GM20431 (cell line): Measurements from ENCODE around the gene RHOT1.
"Not testable (repeated sequence)": the region's sequence is repeated elsewhere in the genome, so short reads cannot be mapped to it uniquely, and the experiment has no call there.

Experiments used
- in situ Hi-C: fragments of 300-500 bp; cut with MseI, MboI; formaldehyde crosslinking; loops from one replicate; pipeline ENCODE4 v1.15.0; 2020; ENCODE audit warnings: low sequenced_read_pairs; ENCODE audit not compliant: unreplicated experiment

Gene RHOT1

DNA sequence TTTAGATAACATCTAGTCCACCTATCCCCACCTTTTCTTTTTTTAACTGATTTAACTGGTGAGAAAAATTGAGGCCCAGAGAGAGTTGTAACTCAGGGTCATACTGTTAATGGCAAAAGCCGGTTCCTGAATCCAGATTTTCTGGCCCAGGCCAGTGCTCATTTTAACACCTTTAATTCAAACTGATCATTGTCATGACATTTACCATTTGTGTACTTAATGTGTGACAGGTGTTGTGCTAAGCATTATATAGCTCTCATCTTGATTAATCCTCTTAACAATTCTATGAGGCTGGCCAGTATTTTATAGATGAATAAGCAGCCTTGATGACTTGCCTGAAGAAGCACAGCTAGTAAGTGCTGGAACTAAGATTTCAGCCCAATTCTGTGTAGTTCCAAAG is 14.4 kb downstream of the RHOT1 start:
- in situ Hi-C loops = no loop called here

DNA sequence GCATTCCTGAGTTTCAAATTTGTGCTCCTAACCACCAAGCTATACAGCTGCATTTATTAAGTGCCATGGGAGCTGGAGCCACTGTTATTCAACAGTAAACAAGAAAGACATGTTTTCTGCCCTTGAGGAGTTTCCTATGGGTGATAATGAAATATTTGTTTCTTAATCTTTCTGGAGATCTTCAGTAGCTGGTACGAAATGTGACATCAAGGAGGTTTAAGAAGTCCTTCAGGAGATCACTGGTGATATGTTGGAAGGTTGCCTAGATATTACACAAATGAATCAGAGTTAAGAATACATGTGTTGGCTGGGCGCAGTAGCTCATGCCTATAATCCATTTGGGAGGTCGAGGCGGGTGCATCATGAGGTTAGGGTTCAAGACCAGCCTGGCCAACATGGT is 14.9 kb downstream of the RHOT1 start:
- in situ Hi-C loops = no loop called here

DNA sequence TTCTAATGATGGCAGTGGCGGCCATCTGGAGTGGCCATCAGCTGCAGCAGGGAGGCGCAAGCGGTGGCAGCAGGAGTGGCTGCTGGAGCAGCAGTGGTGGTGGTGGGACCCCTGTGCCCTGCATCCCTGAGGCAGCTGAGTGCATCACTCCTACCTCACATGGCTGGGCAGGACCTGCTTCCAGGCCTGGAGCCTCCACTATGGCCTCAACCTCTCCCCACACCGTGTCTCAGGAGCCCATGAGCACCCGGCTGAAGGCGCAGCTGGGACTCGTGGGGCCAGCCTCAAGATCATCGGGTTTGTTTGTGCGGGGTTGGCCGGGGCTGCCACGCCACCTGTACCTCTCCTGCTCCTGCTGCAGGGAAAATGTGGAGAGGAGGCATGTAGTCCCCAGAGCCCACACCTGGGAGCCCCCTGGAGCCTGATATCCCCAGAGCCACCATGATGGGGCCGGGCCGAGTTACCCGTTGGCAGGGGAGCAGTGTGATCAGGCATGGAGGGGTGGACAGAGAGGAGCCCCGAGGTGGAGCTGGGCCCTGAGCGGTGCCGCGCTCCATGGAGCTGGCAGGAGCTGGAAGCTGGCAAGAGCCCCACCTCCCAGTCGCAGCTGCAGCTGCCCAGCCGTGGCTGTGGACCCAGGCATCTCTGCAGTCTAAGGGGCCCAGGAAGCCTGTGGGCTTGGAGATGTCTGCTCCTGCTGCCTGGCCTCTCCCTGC is 16.7 kb downstream of the RHOT1 start:
- in situ Hi-C loops = no loop called here

DNA sequence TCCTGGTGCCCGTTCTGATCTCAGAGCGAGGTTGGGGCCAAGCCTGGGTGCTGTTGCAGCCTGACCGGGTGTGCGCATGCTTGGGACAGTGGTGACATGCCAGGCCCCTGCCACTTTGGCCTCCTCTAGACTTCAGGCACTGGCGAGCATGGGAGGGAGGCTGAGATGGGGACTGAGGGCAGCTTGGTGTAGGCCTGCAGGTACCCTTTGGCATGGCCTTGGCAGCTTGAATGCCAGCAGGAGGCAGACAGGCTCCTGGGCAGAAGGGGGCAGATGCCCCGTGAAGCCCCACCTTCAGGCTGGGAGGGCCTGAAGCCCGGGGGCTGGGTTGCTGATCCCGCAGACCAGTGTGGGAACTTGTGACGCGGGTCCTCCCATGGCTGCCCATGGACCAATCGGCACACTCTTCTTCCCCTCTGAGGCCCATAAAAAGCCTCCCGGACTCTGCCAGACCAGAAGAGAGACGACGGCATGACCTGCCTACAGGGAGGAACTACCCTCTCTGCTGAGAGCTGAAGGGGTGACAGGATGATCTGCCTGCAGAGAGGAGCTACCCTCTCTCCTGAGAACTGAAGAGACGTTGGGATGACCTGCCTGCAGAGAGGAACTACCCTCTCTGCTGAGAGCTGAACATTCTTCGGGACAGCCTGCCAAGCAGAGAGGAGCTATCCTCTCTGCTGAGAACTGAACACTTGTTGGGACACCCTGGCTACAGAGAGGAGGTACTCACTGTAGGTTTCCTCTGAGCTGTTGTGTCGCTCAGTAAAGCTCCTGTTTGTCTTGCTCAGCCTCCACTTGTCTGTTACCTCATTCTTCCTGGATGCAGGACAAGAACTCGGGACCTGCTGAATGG is 17.5 kb downstream of the RHOT1 start:
- in situ Hi-C loops = no loop called here

DNA sequence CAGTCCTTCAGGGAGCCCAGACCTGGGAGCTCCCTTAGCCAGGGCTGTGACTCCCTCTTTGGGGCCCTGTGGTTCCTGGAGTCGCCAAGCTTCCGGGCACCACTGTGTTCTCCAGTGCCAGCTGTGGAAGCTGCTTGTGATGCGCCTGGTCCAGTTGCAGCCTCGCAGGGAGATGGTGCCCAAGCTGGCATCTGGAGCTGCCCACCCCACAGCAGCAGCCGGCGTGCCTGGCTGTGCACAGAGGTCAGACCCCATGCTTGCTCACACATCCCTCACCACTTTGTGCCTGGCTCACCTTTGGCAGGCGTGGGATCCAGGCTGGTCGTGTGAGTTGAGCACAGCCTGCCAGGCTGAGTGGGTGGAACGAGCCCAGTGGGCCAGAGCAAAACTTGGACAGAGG is 18.2 kb downstream of the RHOT1 start:
- in situ Hi-C loops = no loop called here

DNA sequence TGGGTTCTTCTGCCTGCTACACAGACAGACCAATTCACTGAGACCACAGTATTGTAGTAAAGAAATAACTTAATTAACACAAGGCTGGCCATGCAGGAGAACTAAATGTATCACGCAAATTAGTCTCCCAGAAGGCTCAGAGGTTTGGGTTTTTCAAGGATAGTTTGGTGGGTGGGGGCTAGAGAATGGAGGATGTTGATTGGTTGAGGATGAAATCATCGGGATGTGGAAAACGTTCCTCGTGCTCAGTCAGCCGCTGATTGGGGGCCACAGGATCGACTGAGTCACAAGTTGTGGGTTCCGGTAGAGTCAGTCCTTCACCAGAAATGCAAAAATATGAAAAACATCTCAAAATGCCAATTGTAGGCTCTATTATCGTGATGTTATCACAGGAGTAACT is 18.7 kb downstream of the RHOT1 start:
- in situ Hi-C loops = no loop called here

DNA sequence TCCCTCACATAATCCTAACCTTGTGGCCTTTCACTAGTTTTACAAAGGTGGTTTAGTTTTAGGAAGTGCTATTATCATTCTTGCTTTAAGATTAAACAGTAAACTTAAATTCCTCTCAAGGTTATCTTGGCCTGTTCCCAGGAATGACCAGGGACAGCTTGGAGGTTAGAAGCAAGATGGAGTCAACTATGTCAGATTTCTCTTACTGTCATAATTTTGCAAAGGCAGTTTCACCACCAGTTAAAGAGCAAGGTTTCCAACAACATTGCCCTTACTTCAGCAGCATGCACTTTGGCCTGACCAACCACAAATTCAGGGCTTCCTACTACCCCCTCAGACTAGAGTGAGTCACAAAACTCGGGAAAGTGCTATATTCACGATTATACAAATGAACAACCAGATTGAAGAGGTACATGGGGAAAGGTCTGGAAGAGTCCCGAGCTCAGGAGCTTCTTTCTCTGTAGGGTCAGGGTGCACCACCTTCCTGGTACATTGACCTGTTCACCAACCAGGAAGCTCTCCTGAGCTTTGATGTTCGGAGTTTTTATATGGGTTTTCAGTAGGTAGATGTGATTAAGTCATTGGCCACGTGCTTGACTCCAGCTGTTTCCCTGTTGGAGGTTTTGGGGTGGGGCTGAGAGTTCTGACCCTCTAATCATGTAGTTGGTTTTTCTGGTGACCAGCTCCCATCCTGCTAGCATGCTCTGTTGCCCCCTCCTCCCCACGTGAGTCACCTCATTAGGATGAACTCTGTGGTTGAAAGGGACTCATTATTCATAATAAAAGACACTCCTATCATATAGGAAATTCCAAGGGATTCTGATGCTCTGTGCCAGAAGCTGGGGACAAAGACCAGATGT is 19.4 kb downstream of the RHOT1 start:
- in situ Hi-C loops = no loop called here

DNA sequence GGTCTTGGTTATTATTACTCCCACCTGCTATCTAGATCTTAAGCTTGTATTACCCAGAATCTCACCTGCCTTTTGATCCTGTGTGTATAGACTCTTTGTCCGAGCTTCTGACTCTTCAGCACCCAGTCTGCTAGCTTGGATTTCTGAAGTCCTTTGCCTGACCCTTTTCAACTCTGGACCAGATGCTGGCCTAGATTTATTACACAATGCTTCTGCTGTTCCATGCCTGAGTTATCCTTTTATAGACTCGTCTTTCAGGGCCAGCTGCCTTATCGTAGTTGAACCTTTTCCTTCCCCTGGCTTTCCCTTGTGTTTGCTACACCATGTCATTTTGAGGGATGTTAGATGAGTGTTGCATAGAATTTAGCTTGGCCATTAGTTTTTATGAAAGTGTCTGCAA is 32.6 kb downstream of the RHOT1 start:
- in situ Hi-C loops = no loop called here

DNA sequence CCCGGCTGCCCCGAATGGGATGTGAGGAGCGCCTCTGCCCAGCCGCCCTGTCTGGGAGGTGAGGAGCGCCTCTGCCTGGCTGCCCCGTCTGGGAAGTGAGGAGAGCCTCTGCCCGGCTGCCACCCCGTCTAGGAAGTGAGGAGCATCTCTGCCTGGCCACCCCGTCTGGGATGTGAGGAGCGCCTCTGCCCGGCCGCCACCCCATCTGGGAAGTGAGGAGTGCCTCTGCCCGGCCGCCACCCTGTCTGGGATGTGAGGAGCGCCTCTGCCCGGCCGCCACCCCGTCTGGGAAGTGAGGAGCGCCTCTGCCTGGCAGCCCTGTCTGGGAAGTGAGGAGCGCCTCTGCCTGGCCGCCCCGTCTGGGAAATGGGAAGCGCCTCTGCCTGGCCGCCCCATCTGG is 36.4 kb downstream of the RHOT1 start:
- in situ Hi-C loops = not testable (repeated sequence)

DNA sequence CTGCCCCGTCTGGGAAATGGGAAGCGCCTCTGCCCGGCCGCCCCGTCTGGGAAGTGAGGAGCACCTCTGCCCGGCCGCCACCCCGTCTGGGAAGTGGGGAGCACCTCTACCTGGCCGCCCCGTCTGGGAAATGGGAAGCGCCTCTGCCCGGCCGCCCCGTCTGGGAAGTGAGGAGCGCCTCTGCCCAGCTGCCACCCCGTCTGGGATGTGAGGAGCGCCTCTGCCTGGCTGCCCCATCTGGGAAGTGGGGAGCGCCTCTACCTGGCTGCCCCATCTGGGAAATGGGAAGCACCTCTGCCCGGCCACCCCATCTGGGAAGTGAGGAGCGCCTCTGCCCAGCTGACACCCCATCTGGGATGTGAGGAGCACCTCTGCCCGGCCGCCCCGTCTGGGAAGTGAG is 36.8 kb downstream of the RHOT1 start:
- in situ Hi-C loops = not testable (repeated sequence)

DNA sequence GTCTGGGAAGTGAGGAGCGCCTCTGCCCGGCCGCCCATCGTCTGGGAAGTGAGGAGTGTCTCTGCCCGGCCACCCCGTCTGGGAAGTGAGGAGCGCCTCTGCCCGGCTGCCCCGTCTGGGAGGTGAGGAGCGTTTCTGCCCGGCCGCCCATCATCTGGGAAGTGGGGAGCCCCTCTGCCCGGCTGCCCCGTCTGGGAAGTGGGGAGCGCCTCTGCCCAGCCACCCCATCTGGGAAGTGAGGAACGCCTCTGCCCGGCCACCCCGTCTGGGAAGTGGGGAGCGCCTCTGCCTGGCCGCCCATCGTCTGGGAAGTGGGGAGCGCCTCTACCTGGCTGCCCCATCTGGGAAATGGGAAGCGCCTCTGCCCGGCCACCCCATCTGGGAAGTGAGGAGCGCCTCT is 37.2 kb downstream of the RHOT1 start:
- in situ Hi-C loops = not testable (repeated sequence)

DNA sequence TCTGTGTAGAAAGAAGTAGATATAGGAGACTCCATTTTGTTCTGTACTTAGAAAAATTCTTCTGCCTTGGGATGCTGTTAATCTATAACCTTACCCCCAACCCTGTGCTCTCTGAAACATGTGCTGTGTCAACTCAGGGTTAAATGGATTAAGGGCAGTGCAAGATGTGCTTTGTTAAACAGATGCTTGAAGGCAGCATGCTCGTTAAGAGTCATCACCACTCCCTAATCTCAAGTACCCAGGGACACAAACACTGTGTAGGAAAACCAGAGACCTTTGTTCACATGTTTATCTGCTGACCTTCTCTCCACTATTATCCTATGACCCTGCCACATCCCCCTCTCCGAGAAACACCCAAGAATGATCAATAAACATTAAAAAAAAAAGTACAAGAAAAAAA is 38.0 kb downstream of the RHOT1 start:
- in situ Hi-C loops = not testable (repeated sequence)

DNA sequence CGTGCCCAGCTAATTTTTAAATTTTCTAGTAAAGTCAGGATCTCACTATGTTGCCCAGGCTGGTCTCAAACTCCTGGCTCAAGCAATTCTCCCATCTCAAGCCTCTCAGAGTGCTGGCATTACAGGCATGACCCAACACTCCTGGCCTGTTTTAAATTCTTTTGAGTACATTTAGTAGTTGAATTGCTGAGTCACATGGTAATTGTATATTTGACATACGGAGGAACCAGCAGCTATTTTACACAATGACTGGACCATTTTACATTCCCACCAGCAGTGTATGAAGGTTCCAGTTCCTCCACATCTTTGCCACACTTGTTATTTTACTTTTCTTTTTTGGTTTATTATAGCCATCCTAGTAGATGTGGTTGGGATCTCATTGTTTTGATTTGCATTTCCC is 43.6 kb downstream of the RHOT1 start:
- in situ Hi-C loops = no loop called here

DNA sequence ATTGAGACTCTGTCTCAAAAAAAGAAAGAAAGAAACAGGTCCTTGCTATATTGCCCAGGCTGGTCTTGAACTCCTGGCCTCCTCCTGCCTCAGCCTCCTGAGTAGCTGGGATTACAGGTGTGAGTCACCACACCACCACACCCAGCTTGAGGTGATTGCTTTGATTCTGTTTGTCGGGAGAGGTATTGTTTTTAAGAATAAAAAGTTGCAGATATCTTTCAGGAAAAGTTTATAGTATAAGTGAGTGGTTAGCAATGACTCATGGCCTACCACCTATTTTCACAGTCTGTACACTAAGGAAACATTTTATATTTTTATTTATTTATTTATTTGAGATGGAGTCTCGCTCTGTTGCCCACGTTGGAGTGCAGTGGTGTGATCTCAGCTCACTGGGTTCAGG is 45.0 kb downstream of the RHOT1 start:
- in situ Hi-C loops = no loop called here

DNA sequence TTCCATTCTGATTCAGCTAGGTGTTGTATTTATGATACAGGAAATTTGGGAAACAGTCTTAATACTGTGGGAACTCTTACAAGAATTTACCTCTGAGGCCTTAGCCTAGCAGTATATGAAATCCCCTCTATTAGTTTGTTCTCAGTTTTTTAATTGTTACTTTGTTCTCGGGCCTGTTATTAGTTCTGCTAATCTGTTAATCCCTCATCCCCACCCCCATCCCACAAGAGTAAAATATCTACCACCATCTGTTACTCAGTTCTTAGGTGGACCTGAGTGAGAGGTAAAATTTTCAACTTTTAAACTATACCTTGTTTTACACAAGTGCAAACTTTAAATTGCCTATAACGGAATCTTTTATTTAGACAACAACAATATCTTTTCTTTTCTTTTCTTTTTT is 47.0 kb downstream of the RHOT1 start:
- in situ Hi-C loops = no loop called here

DNA sequence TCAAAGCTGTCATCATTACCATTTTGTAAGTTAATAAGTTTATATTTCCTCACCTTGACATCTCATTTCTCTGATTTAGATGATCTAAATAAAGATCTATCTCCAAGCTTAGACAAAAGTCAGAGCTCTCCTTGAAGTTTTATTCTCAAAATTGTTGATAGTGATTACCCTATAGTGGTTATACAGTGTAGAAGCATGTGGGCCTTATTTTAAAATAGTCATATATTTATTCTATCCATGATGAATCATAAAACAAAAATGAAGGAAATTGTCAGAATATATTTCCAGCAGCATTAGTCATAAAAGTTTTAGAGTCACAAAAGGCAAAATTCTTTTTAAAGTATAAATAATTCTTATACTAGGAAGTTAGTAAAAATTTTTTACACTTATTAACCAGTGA is 49.0 kb downstream of the RHOT1 start:
- in situ Hi-C loops = no loop called here

DNA sequence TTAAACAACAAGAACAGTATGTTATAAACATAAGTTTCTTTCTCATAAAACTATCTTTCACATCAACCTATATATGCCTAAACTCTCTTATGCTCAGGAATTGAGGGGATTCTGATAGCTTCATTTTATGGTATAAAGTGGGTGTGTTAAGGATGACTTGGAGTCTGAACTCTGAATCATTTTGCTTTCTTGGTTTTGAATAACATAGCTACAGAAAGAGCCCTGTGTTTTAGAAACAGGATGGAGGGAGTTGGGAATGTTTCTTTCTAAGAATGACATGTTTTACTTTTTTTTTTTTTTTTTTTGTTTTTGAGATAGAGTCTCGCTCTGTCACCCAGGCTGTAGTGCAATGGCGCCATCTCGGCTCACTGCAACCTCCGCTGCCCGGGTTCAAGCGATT is 50.1 kb downstream of the RHOT1 start:
- in situ Hi-C loops = no loop called here

DNA sequence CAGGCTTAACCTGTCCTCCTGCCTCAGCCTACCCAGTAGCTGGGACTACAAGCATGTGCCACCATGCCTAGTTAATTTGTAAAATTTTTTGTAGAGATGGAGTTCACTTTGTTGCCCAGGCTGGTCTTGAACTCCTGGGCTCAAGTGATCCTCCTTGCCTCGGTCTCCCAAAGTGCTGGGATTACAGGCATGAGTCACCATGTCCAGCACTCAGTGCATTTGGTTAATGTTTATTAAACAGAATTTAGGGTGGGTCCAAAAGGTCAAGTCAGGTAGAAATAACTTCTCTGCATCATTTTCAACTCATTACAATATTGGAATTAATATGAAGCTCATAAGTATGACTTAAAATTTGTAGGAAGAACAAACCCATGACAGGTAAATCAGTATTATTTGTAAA is 55.7 kb downstream of the RHOT1 start:
- in situ Hi-C loops = no loop called here

DNA sequence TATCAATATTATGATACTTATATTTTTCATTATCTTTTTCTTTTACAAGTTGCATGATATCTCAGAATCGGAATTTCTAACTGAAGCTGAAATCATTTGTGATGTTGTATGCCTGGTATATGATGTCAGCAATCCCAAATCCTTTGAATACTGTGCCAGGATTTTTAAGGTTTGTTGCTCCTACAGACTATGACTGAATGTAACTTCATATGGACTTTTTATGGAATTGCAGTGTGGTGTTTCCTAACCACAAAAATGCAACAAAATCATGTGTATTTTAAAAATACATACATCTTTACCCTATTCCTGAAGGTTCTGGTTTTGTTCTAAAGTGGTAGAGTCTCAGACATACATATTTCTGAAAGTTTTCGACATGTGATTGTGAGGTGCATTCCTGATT is 64.6 kb downstream of the RHOT1 start:
- in situ Hi-C loops = no loop called here

DNA sequence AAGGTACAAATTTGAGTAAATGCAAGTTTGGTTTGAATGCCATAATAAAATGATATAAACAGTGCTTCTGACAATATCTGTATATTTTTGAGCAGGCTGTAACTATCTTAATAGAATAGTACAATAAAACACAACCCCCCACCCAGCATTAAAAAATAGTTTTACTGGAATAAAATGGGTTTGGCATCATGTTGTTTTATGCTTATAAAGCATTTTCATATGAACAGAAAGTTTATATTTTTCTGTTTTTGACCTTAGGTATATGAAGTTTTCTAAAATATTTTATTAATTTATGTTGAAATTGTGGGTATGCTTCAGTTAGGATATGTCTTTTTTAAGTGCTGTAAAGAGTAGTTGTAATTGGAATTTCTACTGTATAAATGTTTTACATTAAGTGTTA is 66.1 kb downstream of the RHOT1 start:
- in situ Hi-C loops = no loop called here

DNA sequence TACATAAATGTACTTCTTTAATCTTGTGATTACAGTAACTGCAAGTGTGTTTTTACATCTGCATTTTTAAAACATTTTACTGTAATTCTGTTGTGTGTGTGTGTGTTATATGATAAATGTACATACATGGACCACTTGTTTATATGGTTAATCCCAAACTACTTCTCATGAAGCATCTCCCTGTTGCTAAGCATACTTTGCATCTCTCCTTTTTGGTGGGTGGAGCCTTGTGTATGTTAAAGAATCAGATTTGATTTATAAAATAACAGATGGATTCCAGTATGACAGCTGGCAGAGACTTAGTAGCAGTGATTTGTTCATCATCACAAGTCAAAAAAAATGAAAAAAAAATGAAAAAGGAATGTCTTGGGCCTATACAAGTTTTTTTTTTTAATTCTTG is 67.3 kb downstream of the RHOT1 start:
- in situ Hi-C loops = no loop called here
